CD4-positive, alpha-beta T cell treated with Interferon alpha-2 for 1 hour (primary cell): ENCODE measurements around the gene PLPPR4.
"Not testable (repeated sequence)": the region's sequence is repeated elsewhere in the genome, so short reads cannot be mapped to it uniquely, and the experiment has no call there.

Source experiments
- DNase-seq, 2 donors: peaks; one replicate each; pipeline ENCODE4 v3.0.0-alpha.2; 2020 to 2022

Gene PLPPR4

GRCh38 chr1:99270646-99271045, 6.4 kb downstream of the PLPPR4 start:
- no peak for DNase-seq

- DNase-seq: no peak
These were observed 7.0 kb downstream of the PLPPR4 start for GRCh38 chr1:99271249-99271648.

GRCh38 chr1:99277066-99277465, 12.8 kb downstream of the PLPPR4 start:
- no peak for DNase-seq

- DNase-seq: no peak
These were observed 15.2 kb downstream of the PLPPR4 start for GRCh38 chr1:99279525-99279924.

DNA sequence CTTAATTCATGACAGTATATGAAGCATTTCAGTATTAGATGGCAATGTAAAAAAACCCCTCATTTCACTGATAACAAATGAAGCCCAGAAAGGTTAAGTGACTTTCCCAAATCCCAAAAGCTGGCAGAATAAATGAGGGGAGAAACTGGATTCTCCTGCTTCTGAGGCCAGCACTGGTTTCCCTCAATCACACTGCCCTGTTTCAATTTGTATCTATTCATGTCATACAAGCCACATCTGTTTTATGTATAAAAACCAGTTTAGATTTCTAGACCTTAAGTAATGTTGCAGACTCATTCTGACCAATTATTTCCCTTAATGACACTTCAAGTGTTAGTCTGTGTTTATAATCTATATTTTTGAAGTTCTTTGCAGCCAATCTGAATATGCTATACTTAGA, 16.8 kb downstream of the PLPPR4 start:
- no peak for DNase-seq

DNA sequence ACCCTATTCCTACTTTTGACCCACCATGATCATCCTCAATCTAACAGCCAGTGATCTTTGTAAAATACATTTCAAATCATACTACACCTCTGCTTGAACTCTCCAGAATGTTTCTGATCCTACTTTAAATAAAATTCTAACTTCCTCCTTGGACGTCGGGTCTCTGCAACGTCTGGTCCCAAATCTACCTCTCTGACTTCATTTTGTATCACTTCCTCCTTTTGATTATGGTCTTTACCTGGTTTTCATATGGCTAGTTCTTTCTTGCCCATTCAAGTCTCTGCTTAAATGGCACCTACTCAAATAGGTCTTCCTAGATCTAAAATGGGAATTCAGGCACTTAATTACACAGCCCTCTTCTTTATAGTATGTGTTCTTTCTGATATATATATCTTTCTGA, 18.2 kb downstream of the PLPPR4 start:
- no peak for DNase-seq

DNA sequence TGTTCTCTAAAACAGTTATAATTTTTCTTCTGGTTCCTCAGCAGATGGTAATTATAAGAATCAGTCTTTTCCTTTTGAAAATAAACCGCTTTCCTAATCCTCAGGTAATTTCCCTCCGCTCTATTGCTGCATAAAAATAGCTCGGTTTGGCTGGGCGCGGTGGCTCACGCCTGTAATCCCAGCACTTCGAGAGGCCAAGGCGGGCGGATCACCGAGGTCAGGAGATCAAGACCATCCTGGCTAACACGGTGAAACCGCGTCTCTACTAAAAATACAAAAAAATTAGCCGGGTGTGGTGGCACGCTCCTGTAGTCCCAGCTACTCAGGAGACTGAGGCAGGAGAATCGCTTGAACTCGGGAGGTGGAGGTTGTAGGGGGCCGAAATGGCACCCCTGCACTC, 19.2 kb downstream of the PLPPR4 start:
- not testable (repeated sequence) for DNase-seq

- DNase-seq: no peak
These were observed 28.6 kb downstream of the PLPPR4 start for GRCh38 chr1:99292886-99293285.

DNA sequence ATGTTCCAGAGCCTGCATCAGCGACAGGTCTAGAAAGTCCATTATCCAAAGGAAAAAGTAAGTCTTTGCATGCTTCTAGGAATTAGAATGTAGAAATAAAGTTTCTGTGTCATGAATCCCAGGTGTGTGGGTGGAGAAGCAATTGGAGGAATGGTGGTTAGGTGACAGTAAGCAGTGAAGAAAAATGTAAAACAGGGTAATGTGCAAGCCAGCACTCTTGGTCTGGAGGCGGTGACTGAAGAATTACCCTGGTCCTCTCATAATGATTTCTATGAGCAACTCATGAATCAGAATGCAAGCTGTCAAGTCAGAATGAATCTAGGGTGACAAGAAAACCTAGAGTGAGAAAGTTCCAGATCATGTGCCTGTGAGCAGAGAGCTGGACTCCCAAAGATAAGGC, 33.6 kb downstream of the PLPPR4 start:
- DNase-seq: no peak

GRCh38 chr1:99304725-99305282, 40.5 kb downstream of the PLPPR4 start:
- DNase-seq: no peak

- DNase-seq: no peak
These were observed 41.3 kb downstream of the PLPPR4 start for GRCh38 chr1:99305626-99306025.

GRCh38 chr1:99306056-99306455, 41.8 kb downstream of the PLPPR4 start:
- DNase-seq: no peak

- no peak for DNase-seq
These were observed 42.4 kb downstream of the PLPPR4 start for GRCh38 chr1:99306644-99307043.

DNA sequence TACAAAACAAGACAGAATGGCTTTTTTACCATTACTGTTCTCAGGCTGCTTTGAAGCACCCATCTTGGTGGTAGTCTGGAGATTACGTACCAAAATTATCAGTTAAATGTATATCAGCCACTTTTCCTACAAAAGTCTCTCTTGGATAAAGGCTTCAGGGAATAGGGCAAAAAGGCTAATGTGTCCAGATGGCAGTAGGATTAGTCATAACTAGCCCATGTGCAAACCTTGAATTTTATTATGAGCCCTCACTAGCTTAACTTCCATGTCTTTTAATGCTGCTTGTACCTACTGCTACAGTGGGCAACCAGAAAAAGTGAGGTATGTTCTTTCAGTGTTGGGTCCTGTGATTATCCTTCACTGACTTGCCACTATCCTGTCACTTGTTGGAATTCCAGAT, 51.0 kb downstream of the PLPPR4 start:
- DNase-seq: no peak

DNA sequence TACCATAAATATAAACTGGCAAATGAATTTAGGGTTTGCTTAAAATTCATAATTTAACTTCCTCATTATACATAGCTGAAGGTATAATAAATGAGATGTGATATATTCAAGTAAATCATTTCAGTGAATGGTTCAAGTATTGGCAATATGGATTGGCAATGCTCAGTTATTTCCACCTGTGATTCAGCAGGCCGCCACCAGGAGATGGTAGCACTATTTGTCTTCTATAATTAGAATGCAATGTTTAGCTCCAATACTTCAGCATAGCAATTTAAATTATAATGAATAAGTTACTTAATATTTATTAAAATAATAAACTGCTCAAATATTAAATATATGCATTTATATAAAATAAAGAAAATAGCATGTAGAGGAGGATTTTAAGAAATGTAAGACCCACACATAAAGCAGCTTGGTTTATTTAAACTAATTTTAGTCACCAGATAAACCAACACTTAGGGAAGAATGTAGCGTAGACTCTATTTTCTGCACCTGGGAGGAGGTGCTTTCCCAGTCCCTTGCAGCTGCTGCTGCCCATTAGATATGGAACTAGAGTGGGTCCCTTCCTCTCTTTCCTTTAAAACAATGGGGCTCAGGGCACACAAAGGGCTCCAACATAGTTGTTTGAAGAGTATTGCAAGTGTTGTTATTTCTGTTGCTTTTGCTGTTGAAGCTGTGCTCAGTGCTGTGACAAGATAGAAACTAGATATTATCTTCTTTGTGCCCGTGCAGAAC, 62.1 kb downstream of the PLPPR4 start:
- no peak for DNase-seq

DNA sequence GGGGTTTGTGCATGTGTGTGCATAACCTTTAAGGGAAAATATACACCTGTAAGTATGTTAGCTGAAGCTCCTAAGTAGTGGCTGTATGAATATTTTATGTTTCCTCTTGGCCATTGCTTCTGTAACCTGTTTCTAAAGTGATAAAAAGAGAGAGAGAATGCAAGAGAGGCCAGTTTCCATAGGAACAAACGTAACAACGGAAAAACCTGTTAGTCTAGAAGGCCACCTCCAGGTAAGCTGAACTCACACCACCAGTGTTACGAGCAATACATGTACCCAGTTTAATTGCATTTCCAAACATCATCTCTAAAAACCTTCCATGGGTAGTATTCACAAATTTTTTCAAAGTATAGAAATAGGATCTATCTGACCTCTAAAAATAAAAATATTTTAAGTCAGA, 63.1 kb downstream of the PLPPR4 start:
- no peak for DNase-seq

- DNase-seq: no peak
These were observed 63.9 kb downstream of the PLPPR4 start for GRCh38 chr1:99328171-99328570.

GRCh38 chr1:99331083-99331482, 66.8 kb downstream of the PLPPR4 start:
- no peak for DNase-seq

DNA sequence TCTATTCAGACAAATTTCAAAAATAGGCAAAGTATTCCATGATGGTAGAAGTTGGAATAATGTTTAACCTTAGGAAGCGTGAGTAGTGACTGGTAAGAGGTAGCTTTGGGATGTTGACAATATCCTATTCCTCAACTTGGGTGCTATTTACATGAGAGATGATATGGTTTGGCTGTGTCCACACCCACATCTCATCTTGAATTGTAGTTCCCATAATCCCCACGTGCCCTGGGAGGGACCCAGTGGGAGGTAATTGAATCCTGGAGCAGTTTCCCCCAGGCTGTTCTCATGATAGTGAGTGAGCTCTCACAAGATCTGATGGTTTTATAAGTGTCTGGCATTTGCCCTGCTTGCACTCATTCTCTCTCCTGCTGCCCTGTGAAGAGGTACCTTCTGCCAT, 67.3 kb downstream of the PLPPR4 start:
- no peak for DNase-seq

- no peak for DNase-seq
These were observed 68.3 kb downstream of the PLPPR4 start for GRCh38 chr1:99332561-99332960.

DNA sequence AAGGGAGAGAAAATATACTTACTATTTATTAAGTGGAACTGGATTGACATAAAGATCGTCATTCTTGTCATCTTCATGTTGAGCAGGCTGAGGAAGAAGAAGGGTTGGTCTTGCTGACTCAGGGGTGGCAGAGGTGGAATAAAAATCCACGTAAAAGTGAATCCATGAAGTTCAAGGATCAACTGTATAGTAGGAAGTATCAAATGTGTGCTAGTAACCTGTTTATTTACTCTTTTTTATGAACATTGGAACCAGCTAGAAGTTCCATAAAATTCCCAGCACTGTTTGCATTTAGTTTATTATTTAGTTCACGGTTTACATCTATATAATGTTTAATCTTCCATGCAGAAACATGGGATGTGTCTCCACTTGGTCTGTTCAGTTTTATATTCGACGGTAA, 70.7 kb downstream of the PLPPR4 start:
- DNase-seq: no peak

DNA sequence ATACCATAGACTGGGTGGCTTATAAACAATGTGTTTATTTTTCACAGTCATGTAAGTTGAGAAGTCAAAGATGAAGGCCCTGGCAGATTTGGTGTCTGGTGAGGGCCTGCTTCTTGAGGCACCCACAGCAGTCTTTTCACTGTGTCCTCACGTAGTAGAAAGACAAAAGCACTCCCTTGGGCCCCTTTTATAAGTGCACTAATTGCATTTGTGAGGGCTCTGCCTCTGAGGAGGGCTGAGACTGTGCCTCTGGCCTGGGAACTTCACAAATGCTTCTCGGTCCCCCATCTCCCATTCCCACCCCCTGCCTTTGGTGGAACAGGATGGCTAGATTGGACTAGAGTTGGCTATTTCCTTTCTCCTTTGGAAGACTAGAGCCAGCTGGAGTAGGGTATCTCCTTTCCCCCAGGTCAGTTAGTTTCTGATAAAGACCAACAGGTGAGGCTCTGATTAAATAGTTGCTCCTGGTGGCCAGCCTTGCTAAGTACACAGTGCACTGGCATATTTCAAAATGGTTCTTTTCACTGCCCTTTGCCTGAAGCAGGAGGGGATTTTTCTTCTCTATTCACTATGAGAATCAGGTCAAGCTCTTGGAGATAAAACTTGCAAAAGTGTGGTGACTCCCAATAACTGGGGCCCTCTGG, 82.9 kb downstream of the PLPPR4 start:
- no peak for DNase-seq

GRCh38 chr1:99348397-99349132, 84.3 kb downstream of the PLPPR4 start:
- no peak for DNase-seq

DNA sequence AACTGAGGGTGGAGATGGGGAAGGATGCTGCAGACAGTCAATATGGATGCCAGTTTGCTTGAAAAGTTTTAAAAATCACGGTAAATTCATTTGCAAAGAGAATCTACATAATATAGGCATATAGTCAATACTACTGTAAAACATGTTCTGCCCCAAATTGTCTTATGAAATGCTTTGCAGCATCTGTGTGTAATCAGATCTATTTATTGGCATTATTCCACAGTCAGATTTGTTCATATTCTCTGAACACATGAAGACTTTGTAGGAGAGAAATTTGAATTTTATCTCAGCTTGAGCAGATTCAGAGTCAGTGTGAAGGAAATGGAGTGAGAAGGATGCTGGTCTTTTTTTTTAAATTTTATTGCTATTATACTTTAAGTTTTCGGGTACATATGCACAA, 88.5 kb downstream of the PLPPR4 start:
- no peak for DNase-seq
